Activated T-helper 2 cell treated with anti-CD3 and anti-CD28 coated beads, Interferon-gamma antibody, Interleukin-2, Interleukin-4, amounts not matched to agents 10 μg/mL and 5 μg/mL and 100 μg/mL, durations not matched to agents 14 hours and 24 hours and 36 hours (primary cell): ENCODE results near the gene NLRP9. TPM values are rescaled to one million over a fixed set of nuclear protein-coding genes. Genes with fewer than 3 reads are reported as not detected.

Experiments
- DNase-seq: peaks from one replicate; pipeline ENCODE4 v3.0.0; 2021; ENCODE audit warnings: low spot score
- H3K27ac Mint-ChIP-seq: one replicate; pipeline ENCODE4 v1.8.0; 2021; ENCODE audit warnings: mixed read lengths
- H3K27me3 Mint-ChIP-seq: one replicate; pipeline ENCODE4 v1.8.0; 2021; ENCODE audit warnings: low read depth, mixed read lengths
- H3K36me3 Mint-ChIP-seq: one replicate; pipeline ENCODE4 v1.8.0; 2021; ENCODE audit warnings: low read depth, mixed read lengths
- H3K4me1 Mint-ChIP-seq: one replicate; pipeline ENCODE4 v1.8.0; 2021; ENCODE audit warnings: low read depth, mixed read lengths
- H3K4me3 Mint-ChIP-seq: one replicate; pipeline ENCODE4 v1.8.0; 2021; ENCODE audit warnings: low read depth, mild to moderate bottlenecking, moderate library complexity, mixed read lengths
- H3K9me3 Mint-ChIP-seq: one replicate; pipeline ENCODE4 v1.8.0; 2021; ENCODE audit warnings: mixed read lengths
- intact Hi-C: fragments of 100-400 bp; cut with micrococcal nuclease; formaldehyde crosslinking; loops from one replicate; pipeline ENCODE4 v1.15.1; 2023
- total RNA-seq: library from RNA; stranded (reverse); gene quantifications from 2 replicates; pipeline ENCODE4 v1.2.3, GENCODE V29; 2022

The NLRP9 gene
- total RNA-seq, 1 donor from 2014 or later, result not detected

GRCh38 chr19:55680339-55681130 is 57.7 kb downstream of the NLRP9 start:
- Mint-ChIP-seq H3K4me1 (peaks cover 29% of the 10 kb centered on the region), H3K27ac (no peak overlapping the region), H3K4me3 (no peak overlapping the region), H3K36me3 (peaks cover 46% of the 10 kb centered on the region), H3K27me3 (no peaks in the 10 kb centered on the region), H3K9me3 (no peaks in the 10 kb centered on the region)
- intact Hi-C loops, result no loop called here
- no peak for DNase-seq

GRCh38 chr19:55679343-55680257 is 58.6 kb downstream of the NLRP9 start:
- no peaks in the 10 kb centered on the region for H3K27me3 Mint-ChIP-seq
- peaks cover 31% of the 10 kb centered on the region for H3K4me1 Mint-ChIP-seq
- peak overlapping the region; percentile 6 for H3K27ac Mint-ChIP-seq
- no peaks in the 10 kb centered on the region for H3K9me3 Mint-ChIP-seq
- peaks cover 41% of the 10 kb centered on the region for H3K36me3 Mint-ChIP-seq
- DNase-seq, result no peak
- intact Hi-C loops, result loop anchor here (5.0 kb wide), 1 partner anchor 37 kb away; the partner anchor contains the start of genes ZNF580 and ZNF581
- no peak overlapping the region for H3K4me3 Mint-ChIP-seq

GRCh38 chr19:55678121-55678671 is 60.0 kb downstream of the NLRP9 start:
- H3K4me1 Mint-ChIP-seq, result peaks cover 37% of the 10 kb centered on the region
- no peak for DNase-seq
- no peak overlapping the region for H3K27ac Mint-ChIP-seq

GRCh38 chr19:55677572-55678028 is 60.6 kb downstream of the NLRP9 start:
- Mint-ChIP-seq H3K36me3 (peaks cover 49% of the 10 kb centered on the region), H3K4me1 (peaks cover 37% of the 10 kb centered on the region), H3K9me3 (no peaks in the 10 kb centered on the region), H3K4me3 (peak overlapping the region; percentile 23), H3K27ac (peak overlapping the region; percentile 5), H3K27me3 (no peaks in the 10 kb centered on the region)
- intact Hi-C loops, result loop anchor here (5.0 kb wide), 1 partner anchor 35 kb away; the partner anchor contains the start of genes ZNF580 and ZNF581
- DNase-seq, result no peak

More at GRCh38 chr19:55678121-55678671, 60.0 kb downstream of the NLRP9 start:
- intact Hi-C loops, result loop anchor here (5.0 kb wide), 1 partner anchor 36 kb away; the partner anchor contains the start of genes ZNF580 and ZNF581
- Mint-ChIP-seq H3K9me3 (no peaks in the 10 kb centered on the region), H3K4me3 (no peak overlapping the region), H3K27me3 (no peaks in the 10 kb centered on the region), H3K36me3 (peaks cover 47% of the 10 kb centered on the region)

GRCh38 chr19:55676889-55677505 is 61.2 kb downstream of the NLRP9 start:
- H3K36me3 Mint-ChIP-seq, result peaks cover 53% of the 10 kb centered on the region
- intact Hi-C loops, result loop anchor here (5.0 kb wide), 1 partner anchor 35 kb away; the partner anchor contains the start of genes ZNF580 and ZNF581

GRCh38 chr19:55676383-55676782 is 61.8 kb downstream of the NLRP9 start:
- peaks cover 57% of the 10 kb centered on the region for H3K36me3 Mint-ChIP-seq
- peak overlapping the region; percentile 23 for H3K27ac Mint-ChIP-seq
- H3K4me3 Mint-ChIP-seq, result peak overlapping the region; percentile 100
- H3K4me1 Mint-ChIP-seq, result peaks cover 37% of the 10 kb centered on the region
- no peak for DNase-seq
- H3K27me3 Mint-ChIP-seq, result no peaks in the 10 kb centered on the region
- H3K9me3 Mint-ChIP-seq, result no peaks in the 10 kb centered on the region
- intact Hi-C loops, result loop anchor here (5.0 kb wide), 1 partner anchor 34 kb away; the partner anchor contains the start of genes ZNF580 and ZNF581

More at GRCh38 chr19:55676889-55677505, 61.2 kb downstream of the NLRP9 start:
- no peaks in the 10 kb centered on the region for H3K27me3 Mint-ChIP-seq
- H3K9me3 Mint-ChIP-seq, result no peaks in the 10 kb centered on the region
- H3K4me1 Mint-ChIP-seq, result peaks cover 37% of the 10 kb centered on the region
- peak overlapping the region; percentile 23 for H3K27ac Mint-ChIP-seq
- H3K4me3 Mint-ChIP-seq, result peak overlapping the region; percentile 100
- DNase-seq, result no peak

- Mint-ChIP-seq H3K4me3 (peak overlapping the region; percentile 100), H3K27ac (peak overlapping the region; percentile 97), H3K27me3 (no peaks in the 10 kb centered on the region), H3K36me3 (peaks cover 63% of the 10 kb centered on the region), H3K4me1 (peaks cover 37% of the 10 kb centered on the region), H3K9me3 (no peaks in the 10 kb centered on the region)
- intact Hi-C loops, result loop anchor here (1.0 to 5.0 kb wide), 2 partner anchors 21 to 34 kb away; partner anchors contain the start of genes U2AF2, ZNF580 and ZNF581
- no peak for DNase-seq
Observed at GRCh38 chr19:55675661-55676354, 62.4 kb downstream of the NLRP9 start.

- Mint-ChIP-seq H3K27ac (peak within 1 kb of the TSS; percentile 97), H3K36me3 (peaks cover 71% of the 10 kb centered on the region), H3K9me3 (no peaks in the 10 kb centered on the region), H3K4me3 (peak within 1 kb of the TSS; percentile 100), H3K4me1 (peaks cover 37% of the 10 kb centered on the region), H3K27me3 (no peaks in the 10 kb centered on the region)
- DNase-seq, result peak; percentile 95
- intact Hi-C loops, result loop anchor here (1.0 to 5.0 kb wide), 2 partner anchors 20 to 33 kb away; partner anchors contain the start of genes U2AF2, ZNF580 and ZNF581
Observed at GRCh38 chr19:55674841-55675660, 63.2 kb downstream of the NLRP9 start, which contains the start of gene EPN1. EPN1 (plus strand) TSS chr19:55675226; CDS start chr19:55678628, 3,402 bp downstream.

- H3K36me3 Mint-ChIP-seq, result peaks cover 72% of the 10 kb centered on the region
- peak overlapping the region; percentile 55 for H3K27ac Mint-ChIP-seq
- peaks cover 34% of the 10 kb centered on the region for H3K4me1 Mint-ChIP-seq
- H3K4me3 Mint-ChIP-seq, result peak overlapping the region; percentile 61
- intact Hi-C loops, result no loop called here
- no peaks in the 10 kb centered on the region for H3K9me3 Mint-ChIP-seq
- H3K27me3 Mint-ChIP-seq, result no peaks in the 10 kb centered on the region
- DNase-seq, result no peak
Observed at GRCh38 chr19:55674459-55674840, 63.8 kb downstream of the NLRP9 start.

- H3K36me3 Mint-ChIP-seq, result peaks cover 72% of the 10 kb centered on the region
- intact Hi-C loops, result no loop called here
- peak overlapping the region; percentile 5 for H3K27ac Mint-ChIP-seq
- peaks cover 31% of the 10 kb centered on the region for H3K4me1 Mint-ChIP-seq
- no peaks in the 10 kb centered on the region for H3K9me3 Mint-ChIP-seq
- no peaks in the 10 kb centered on the region for H3K27me3 Mint-ChIP-seq
- no peak overlapping the region for H3K4me3 Mint-ChIP-seq
- DNase-seq, result no peak
Observed at GRCh38 chr19:55673889-55674288, 64.3 kb downstream of the NLRP9 start.

GRCh38 chr19:55673465-55673864 is 64.7 kb downstream of the NLRP9 start:
- H3K36me3 Mint-ChIP-seq, result peaks cover 68% of the 10 kb centered on the region
- H3K27ac Mint-ChIP-seq, result peak overlapping the region; percentile 5
- H3K27me3 Mint-ChIP-seq, result no peaks in the 10 kb centered on the region
- intact Hi-C loops, result no loop called here
- H3K9me3 Mint-ChIP-seq, result no peaks in the 10 kb centered on the region
- no peak overlapping the region for H3K4me3 Mint-ChIP-seq
- no peak for DNase-seq
- H3K4me1 Mint-ChIP-seq, result peaks cover 30% of the 10 kb centered on the region
